GM23248 (cell line): Measurements from ENCODE around the gene FAM168B.

Experiments used
- EZH2 ChIP-seq: fragments of 200-600 bp; sonication (generic); IDR thresholded peaks from 2 replicates; pipeline ENCODE4 v1.6.1; 2018; ENCODE audit warnings: antibody characterized with exemption, mild to moderate bottlenecking; ENCODE audit not compliant: insufficient read depth, poor library complexity, severe bottlenecking
- EZH2phosphoT487 ChIP-seq: fragments of 200-600 bp; sonication (generic); IDR thresholded peaks from 2 replicates; pipeline ENCODE4 v1.6.1; 2018; ENCODE audit warnings: antibody characterized with exemption, moderate library complexity, mild to moderate bottlenecking, low read depth; ENCODE audit not compliant: insufficient read depth

GRCh38 chr2:131120815-131121317 is 27.6 kb upstream of the FAM168B start:
- TF ChIP-seq EZH2phosphoT487 (no peak), EZH2 (no peak)
